ENCODE measurements around the gene NAALADL2. TPM values are rescaled to one million over a fixed set of nuclear protein-coding genes. Genes with fewer than 3 reads are reported as not detected.

Gene NAALADL2
- total RNA-seq, 2 donors from 2014 or later = 6.2 to 14.5 TPM

GRCh38 chr3:175378348-175378747, 519.2 kb downstream of the NAALADL2 start:
- DNase-seq (no peak), ATAC-seq (no peak)
- WGBS, 2 donors = 53 to 58% methylated on average over 2 of the region's 2 CpGs
- intact Hi-C loops (cut with DNase I) = no loop called here
- Histone ChIP-seq H3K36me3 (replicated peaks in 1 of 2; ENCODE audit: insufficient read depth in 1 of 2, low read depth in 2 of 2) (no peaks in the 10 kb centered on the region), H3K27ac (no peak overlapping the region), H3K9me3 (no peaks in the 10 kb centered on the region), H3K4me1 (no peaks in the 10 kb centered on the region), H3K4me3 (no peak overlapping the region), H3K27me3 (no peaks in the 10 kb centered on the region)
- no peak for TF ChIP-seq POLR2A (IDR thresholded peaks at IDR 0.05)
- TF ChIP-seq CTCF (IDR thresholded peaks at IDR 0.05) = no peak

- Histone ChIP-seq H3K4me1 (no peaks in the 10 kb centered on the region), H3K9me3 (no peaks in the 10 kb centered on the region), H3K27ac (no peak overlapping the region), H3K4me3 (no peak overlapping the region), H3K27me3 (no peaks in the 10 kb centered on the region), H3K36me3 (replicated peaks in 1 of 2; ENCODE audit: insufficient read depth in 1 of 2, low read depth in 2 of 2) (no peaks in the 10 kb centered on the region)
- TF ChIP-seq POLR2A (IDR thresholded peaks at IDR 0.05) (no peak), CTCF (IDR thresholded peaks at IDR 0.05) (no peak)
- ATAC-seq (no peak), DNase-seq (no peak)
- intact Hi-C loops (cut with DNase I) = no loop called here
- WGBS, 2 donors = 82 to 84% methylated on average over 4 of the region's 4 CpGs
Measured at GRCh38 chr3:175381685-175382084, 522.6 kb downstream of the NAALADL2 start.

- H3K4me1 ChIP-seq = no peaks in the 10 kb centered on the region
- H3K27me3 ChIP-seq = no peaks in the 10 kb centered on the region
- no peak overlapping the region for H3K27ac ChIP-seq
- intact Hi-C loops (cut with DNase I) = no loop called here
- no peak overlapping the region for H3K4me3 ChIP-seq
- TF ChIP-seq CTCF (IDR thresholded peaks at IDR 0.05) (no peak), POLR2A (IDR thresholded peaks at IDR 0.05) (no peak)
- 59 to 62% methylated on average over 1 of the region's 1 CpG for WGBS, 2 donors
- ATAC-seq = no peak
- DNase-seq = no peak
- H3K36me3 ChIP-seq (replicated peaks in 1 of 2; ENCODE audit: insufficient read depth in 1 of 2, low read depth in 2 of 2) = no peaks in the 10 kb centered on the region
- H3K9me3 ChIP-seq = no peaks in the 10 kb centered on the region
Measured at GRCh38 chr3:175383371-175383770, 524.2 kb downstream of the NAALADL2 start.

GRCh38 chr3:175383813-175384212, 524.7 kb downstream of the NAALADL2 start:
- H3K4me1 ChIP-seq = no peaks in the 10 kb centered on the region
- intact Hi-C loops (cut with DNase I) = no loop called here
- 77 to 83% methylated on average over 3 of the region's 3 CpGs for WGBS, 2 donors
- H3K27me3 ChIP-seq = no peaks in the 10 kb centered on the region
- no peaks in the 10 kb centered on the region for H3K9me3 ChIP-seq
- TF ChIP-seq POLR2A (IDR thresholded peaks at IDR 0.05) = no peak
- no peak overlapping the region for H3K27ac ChIP-seq
- DNase-seq (no peak), ATAC-seq (no peak)
- H3K36me3 ChIP-seq (replicated peaks in 1 of 2; ENCODE audit: insufficient read depth in 1 of 2, low read depth in 2 of 2) = no peaks in the 10 kb centered on the region
- H3K4me3 ChIP-seq = no peak overlapping the region

GRCh38 chr3:175384569-175384968, 525.4 kb downstream of the NAALADL2 start:
- H3K27me3 ChIP-seq = no peaks in the 10 kb centered on the region
- H3K4me1 ChIP-seq = no peaks in the 10 kb centered on the region
- intact Hi-C loops (cut with DNase I) = no loop called here
- DNase-seq (no peak), ATAC-seq (no peak)
- H3K4me3 ChIP-seq = no peak overlapping the region
- no peaks in the 10 kb centered on the region for H3K9me3 ChIP-seq
- no peak for TF ChIP-seq CTCF (IDR thresholded peaks at IDR 0.05)
- TF ChIP-seq POLR2A (IDR thresholded peaks at IDR 0.05) = no peak
- H3K27ac ChIP-seq = no peak overlapping the region
- H3K36me3 ChIP-seq (replicated peaks in 1 of 2; ENCODE audit: insufficient read depth in 1 of 2, low read depth in 2 of 2) = no peaks in the 10 kb centered on the region

Data from body of pancreas (tissue), 4 donors.